SH-SY5Y (cell line): ENCODE data around the gene P3H4.

Source experiments
- GATA2 ChIP-seq: IDR thresholded peaks from 2 replicates; pipeline ENCODE4 v1.6.1; 2011; ENCODE audit warnings: mild to moderate bottlenecking, low read depth, low read length
- GATA3 ChIP-seq: IDR thresholded peaks from 2 replicates; pipeline ENCODE4 v1.6.1; 2011; ENCODE audit warnings: low read depth, mild to moderate bottlenecking, low read length, moderate library complexity

- TF ChIP-seq GATA2 (no peak), GATA3 (no peak)
These were observed 53.1 kb downstream of the P3H4 start for GRCh38 chr17:41758601-41759000.
